ENCODE data around the gene NFIX.

The NFIX gene

DNA sequence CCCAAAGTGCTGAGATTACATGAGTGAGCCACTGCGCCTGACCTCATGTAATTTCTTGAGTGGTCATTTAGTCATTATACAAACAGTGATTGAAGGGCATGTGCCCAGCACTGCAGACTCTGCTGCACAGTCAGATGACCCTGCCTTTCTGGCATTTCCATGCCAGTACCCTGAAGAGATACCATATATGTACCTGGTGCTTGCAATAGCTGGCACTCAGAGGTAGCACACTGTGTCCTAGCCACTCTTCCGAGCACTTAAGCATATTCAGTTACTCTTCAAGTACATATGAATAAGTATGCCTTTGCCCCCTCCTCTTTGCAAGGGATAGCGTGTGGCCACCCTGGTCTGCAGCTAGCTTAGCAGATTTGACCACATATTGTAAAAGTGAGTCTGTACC is 139.4 kb downstream of the NFIX start:
- DNase-seq = no peak

DNA sequence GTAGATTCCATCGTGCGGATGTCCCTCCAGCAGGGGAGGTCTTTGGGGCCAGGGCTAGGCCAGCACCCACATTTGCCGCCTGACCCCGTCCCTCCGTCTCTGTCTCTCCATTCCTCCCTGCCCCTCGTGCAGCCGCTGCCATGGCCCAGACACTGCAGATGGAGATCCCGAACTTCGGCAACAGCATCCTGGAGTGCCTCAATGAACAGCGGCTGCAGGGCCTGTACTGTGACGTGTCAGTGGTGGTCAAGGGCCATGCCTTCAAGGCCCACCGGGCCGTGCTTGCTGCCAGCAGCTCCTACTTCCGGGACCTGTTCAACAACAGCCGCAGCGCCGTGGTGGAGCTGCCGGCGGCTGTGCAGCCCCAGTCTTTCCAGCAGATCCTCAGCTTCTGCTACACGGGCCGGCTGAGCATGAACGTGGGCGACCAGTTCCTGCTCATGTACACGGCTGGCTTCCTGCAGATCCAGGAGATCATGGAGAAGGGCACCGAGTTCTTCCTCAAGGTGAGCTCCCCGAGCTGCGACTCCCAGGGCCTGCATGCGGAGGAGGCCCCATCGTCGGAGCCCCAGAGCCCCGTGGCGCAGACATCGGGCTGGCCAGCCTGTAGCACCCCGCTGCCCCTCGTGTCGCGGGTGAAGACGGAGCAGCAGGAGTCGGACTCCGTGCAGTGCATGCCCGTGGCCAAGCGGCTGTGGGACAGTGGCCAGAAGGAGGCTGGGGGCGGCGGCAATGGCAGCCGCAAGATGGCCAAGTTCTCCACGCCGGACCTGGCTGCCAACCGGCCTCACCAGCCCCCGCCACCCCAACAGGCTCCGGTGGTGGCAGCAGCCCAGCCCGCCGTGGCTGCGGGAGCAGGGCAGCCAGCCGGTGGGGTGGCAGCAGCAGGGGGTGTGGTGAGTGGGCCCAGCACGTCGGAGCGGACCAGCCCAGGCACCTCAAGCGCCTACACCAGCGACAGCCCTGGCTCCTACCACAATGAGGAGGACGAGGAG is 140.1 kb downstream of the NFIX start:
- no peak for DNase-seq

DNA sequence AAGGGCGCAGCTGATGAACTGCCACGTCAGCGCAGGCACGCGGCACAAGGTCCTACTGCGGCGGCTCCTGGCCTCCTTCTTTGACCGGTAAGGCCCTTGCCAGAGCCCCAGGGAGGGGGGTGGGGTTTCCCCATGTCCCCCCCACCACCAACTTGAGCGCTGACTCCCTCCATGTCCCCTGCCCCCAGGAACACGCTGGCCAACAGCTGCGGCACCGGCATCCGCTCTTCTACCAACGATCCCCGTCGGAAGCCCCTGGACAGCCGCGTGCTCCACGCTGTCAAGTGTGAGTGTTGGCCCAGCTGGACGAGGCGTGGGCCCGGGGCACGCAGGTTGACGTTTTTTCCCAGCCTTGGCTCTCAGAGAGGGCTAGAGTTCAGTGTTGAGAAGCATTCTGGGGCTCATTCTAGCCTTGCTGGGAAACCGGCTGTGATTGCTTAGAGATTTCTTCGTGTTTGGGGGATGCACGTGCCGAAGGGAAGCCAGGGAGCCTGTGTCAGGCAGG is 142.1 kb downstream of the NFIX start:
- DNase-seq = no peak

DNA sequence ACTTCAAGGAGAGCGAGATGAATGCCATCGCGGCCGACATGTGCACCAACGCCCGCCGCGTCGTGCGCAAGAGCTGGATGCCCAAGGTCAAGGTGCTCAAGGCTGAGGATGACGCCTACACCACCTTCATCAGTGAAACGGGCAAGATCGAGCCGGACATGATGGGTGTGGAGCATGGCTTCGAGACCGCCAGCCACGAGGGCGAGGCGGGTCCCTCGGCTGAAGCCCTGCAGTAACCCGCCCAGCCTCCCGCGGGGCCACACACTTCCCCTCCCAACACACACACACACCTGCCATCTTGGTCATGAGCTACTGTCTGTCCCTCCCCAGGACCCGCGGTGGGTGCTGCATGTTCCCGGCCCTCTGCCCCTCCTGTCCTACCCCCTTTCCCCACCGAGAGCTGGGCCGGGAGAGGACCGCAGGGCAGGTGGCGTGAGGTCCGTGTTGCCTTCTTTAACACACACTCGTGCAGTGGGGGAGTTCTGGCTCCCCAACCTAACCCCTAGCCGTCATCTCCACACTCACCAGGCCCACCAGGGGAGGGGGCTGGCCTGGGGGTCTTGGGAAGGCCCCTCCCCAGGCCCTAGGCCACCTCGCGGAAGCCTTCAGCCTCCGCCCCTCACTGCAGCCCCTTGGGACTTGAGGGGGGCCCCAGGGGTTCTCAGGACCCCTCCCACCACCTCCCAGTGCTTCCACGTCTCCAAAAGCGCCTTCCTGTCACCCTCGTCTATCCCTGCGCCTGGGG is 143.1 kb downstream of the NFIX start:
- DNase-seq = no peak

DNA sequence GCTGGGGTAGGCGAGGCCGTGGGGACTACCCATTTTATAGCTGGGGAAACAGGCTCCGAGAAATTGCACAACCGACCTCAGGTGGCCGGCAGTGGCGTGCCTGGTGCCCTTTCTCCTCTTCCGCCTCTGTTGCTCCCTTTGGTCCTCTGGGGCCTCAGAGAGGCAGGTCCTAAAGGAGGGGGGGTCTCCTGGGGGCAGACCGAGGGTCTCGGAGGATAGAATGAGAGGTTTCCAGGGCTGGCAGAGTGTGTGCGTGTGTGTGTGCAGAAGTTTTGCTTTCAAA is 143.6 kb downstream of the NFIX start:
- DNase-seq = no peak

DNA sequence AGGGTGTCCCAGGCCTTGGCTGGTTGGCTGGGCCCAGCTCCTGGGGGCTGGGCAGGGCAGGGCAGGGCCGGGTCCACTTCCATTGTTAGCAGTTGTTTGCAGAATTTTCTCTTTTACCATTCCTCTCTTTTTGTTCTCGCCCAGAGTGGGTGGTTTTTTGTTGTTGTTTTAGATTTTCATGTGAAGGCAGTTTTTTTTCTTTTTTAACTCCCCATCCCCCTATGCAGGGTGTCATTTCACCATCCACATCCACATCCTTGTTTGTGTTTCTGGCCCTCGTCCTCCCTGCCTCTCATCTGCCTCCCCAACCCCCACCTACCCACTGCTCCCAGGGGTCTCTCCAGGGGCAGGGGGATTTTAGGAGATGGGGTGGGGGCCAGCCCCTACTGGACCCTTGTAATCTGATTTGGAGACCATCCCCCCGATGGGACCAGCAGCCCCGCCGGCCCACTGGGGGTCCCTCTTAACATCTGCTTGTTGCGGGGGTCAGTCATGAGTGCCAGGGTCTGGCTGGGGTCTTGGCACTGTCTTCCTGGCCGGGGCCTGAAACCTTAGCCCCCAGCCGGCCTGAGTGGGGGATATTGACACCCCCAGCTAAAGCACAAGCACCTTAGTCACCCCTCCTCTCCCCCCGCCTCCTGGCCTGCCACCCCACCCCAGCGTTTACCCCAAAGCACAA is 144.5 kb downstream of the NFIX start:
- no peak for DNase-seq

DNA sequence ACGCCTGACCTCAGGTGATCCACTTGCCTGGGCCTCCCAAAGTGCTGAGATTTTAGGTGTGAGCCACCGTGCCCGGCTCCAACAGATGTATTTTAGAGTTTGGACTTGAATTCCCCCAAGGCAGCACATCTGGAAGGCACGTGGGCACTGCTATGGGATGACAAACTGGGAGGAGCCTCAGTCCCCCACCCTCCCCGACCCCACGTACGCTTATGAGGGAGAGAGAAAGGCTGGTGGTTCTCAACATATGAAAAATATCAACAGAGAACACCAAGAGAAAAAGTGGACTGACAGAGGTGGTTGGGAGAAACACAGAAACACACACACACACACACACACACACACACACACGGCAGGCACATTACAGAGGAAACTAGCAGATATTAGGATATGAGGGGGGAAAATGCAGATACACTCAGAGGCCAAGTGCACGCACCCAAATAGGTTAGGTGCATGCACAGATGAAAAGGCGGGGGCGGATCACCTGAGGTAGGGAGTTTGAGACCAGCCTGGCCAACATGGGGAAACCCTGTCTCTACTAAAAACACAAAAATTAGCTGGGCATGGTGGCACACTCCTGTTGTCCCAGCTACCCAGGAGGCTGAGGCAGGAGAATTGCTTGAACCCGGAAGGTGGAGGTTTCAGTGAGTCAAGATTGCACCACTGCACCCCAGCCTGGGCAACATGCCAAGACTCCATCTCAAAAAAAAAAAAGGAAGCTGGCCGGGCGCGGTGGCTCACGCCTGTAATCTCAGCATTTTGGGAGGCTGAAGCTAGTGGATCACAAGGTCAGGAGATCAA is 151.7 kb downstream of the NFIX start:
- DNase-seq = no peak

All from DMS79 (cell line).